HG03060 (cell line): ENCODE results near the gene TTC21B.
"Not testable (repeated sequence)": the region's sequence is repeated elsewhere in the genome, so short reads cannot be mapped to it uniquely, and the experiment has no call there.

Source experiments
- ATAC-seq: cut with Tn5 transposase; IDR thresholded peaks from one replicate; pipeline ENCODE4 v1.9.1; 2021; ENCODE audit warnings: low read depth, moderate number of reproducible peaks; ENCODE audit not compliant: unreplicated experiment

TTC21B gene

DNA sequence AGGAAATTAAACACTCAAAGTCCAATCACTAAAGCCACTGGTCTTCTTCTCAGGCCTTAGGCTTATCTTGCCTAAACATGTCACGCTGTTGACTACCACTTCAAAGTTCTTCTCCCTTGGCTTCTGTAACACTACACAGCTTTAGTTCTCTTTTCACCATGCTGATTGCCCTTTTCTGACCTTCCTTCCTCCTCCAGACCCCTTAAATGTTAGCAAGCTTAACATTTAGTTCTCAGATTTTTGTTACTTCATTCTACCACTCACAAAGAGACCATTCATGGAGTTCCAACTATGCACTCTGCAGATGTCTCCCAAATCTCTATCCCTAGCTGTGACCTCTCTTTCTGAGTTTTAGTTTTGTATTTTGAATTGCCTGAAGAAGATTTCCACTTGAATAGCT, 64.4 kb downstream of the TTC21B start:
- ATAC-seq: no peak

DNA sequence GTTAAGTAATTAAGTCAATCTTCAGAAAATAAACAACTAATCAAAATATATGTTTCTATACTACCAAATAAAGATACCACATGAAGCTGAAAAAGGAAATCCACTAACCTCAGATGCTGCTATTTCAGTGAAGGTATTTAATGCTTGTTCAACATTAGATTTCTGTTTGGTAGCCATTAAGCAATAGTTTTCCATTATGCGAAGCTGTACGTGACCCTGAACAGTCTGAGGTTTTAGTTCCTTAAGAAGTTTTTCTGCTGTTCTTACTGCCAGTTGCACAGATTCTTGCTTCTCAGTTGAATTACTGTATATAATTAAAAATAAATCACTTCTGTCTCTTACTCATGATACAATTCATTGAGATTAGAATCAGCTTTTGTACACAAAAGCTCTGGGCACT, 65.4 kb downstream of the TTC21B start:
- no peak for ATAC-seq

DNA sequence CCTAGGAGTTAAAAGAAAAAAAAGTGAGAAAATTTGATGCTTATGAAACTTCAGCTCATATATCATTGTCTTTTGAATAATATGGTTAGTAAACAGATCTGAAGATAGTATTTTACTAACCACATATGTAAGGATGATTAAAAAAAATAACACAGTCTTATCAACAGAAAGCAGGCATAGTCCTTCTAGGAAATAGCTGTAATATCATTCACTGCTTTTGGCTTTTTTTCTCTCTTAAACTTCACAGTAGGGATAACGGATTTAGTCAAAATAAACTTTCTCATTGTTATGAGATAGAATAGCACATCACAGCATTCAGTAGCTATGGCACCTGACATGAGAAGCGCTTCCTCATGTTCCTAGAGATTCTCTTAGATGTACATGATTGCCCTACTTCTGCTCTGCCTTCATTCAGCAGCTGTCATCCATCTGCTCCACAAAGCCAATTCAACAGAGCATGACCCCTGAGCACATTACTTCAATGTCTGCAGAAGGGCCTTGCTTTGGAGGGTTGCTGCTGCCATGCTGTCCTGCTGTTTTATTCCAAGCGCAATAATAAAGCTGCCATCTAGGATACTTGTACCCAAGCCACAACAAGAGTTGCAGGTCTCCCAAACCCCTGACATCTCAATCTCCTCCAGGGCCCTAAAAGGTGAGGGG, 67.0 kb downstream of the TTC21B start:
- ATAC-seq: no peak

DNA sequence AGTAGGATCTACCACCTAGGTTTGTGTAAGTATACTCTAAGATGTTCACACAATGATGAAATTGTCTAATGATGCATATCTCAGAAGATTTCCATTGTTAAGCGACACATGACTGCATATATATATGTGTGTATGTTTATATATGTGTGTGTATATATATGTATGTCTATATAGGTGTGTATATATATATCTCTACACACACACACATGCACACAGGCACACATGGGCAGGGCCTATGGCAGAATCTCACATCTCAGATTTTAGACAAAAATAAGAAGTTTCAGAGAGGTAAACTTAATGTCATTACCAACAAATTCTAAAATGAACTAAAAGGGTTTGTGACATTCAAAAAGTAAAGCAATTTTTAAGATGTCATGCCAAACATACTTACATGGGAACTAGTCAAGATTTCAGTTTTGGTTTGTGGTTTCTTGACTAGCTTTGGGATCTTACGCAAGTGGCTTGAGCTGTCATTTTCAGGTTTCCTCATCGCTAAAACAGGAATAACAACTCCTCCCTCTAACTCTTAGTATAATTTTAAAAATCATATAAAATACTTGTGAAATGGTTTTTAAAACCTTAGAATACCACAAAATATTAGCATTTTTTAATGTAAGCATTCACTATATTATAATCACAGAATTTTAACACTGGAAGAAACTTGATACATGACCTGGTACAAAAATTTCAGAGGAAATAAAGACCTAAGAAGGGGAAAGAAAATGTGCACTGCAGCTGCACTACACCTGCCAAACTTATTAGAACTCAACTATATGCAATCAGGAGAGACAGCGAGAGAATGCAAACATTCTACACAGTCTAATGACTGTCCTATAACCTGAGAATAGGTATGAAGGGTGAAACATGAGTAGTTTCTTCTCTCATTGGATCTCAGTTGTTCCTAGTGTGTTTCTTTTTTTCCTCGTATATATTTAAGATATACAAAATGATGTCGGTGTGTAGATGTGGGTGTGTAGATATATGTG, 75.7 kb downstream of the TTC21B start:
- peak; percentile 35 for ATAC-seq

DNA sequence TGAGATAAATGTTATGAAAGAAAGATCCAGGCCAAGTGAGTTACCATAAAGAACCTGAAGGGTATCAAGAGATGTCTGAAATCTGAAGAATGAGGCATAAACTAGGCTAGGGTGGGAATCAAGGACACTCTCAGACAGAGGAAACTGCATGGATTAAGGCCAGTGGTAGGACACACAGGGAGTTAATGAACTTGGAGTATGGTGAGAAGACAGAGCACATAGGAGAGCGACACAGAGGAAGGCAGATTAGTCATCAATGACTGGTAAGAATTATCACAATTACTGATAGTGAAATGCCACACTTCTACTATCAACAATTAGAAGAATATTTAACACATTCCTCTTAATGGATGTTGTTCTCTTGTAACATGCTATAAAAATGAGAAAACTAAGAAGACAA, 76.9 kb downstream of the TTC21B start:
- ATAC-seq: no peak

DNA sequence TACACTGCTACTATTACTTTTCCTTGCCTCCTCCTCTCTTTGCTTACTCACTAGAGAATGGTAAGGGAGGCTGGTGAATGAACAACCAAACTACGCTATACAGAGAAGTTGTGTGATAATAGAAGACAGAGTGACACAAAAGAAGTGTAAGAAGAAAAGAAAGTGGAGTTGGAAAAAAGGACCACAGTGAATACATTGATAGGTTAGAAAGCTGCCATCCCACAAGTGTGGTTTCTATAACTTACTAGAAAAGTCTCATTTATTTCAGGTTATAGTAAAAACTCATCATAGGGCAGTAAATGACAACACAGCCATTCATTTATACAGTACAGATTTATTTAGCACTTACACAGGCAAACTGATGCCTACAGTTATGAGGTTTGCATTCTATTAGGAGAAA, 77.3 kb downstream of the TTC21B start:
- ATAC-seq: no peak

DNA sequence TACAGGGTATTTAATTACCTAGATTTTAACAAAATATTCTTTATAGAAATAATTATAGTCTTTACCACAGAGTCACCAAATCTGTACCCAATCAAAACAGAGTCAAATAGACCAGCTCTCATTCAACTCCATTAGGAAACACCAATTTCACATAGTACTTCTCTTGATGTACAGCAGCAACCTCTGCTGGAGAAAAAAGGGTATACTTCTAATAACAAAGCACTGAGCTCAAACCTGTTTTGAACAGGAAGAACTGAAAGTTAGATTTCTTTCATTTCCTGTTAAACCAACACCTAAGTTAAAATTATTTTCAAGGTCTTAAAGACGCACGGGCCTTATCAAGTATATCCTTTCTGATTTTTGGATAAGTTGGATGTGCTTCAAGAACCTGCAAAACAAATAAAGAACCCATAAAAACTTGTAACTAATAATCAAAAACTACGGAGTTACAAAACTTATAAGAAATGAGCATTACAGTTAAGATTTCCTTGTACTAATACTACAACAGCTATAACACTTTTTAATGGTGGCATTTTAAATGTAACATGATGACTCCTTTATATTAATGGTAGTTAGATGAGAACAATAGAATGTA, 79.0 kb downstream of the TTC21B start:
- peak; percentile 92 for ATAC-seq

DNA sequence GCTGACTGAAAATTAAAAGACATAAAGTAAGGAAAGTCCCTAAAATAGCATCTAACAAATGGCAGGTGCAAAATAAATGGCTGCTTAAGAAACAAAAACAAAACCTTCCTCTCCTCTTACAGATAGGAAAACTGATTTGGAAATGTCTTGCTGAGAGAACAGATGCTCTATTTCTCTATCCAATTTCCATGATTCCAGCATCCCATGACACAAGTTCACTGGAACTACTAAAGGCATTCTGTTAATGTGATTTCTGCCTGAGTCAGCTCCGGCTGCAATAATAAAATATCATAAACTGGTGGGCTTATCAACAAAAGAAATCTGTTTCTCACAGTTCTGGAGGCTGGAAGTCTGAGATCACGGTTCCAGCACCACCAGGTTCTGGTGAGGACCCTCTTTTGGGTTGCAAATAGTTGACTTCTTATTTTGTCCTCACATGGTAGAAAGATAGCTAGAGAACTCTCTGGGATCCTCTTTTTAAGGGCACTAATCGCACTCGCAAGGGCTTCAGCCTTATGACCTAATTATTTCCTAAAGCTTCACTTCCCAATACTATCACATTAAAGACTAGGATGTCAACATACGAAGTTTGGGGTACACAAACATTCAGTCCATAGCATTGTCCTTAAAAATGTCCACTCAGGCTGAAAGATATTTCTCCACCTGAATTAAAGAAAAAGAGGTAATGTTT, 81.3 kb downstream of the TTC21B start:
- ATAC-seq: no peak

DNA sequence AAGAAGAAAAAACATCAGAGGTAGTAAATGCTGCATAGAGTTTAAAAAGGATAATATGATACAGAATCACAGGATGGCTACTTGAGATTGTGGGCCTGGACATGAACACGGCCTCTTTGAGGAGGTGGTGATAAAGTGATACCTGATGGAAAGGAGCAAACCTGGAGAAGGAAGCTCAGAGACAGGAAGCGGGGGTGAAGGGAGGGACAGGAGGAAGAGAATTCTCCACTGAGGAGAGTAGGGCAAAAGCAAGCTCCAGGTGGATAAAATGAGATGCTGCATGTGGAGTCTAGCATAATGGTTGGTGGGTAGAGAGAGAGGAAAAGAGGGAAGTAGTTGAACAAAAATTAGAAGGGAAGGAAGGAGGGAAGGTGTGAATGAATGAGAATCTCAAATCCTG, 82.6 kb downstream of the TTC21B start:
- no peak for ATAC-seq

DNA sequence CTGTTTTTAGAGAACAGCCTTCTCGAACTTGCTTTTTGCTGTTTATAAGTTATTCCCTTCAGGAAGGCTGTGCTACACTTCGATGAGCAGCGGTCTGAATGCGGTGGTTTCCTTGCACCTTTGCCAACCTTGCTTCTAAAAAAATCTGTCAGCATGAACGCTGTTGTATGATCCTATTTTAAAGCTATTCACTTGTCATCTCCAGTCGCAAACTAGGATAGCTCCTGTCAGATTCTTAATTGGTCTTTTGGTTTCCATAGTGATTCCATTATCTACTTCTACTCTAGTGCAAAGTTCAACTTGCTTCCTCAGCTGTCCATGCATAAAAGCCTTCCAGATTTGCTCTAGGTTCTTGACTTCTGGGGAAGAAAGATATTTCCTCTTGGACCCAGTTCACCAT, 83.2 kb downstream of the TTC21B start:
- ATAC-seq: no peak

DNA sequence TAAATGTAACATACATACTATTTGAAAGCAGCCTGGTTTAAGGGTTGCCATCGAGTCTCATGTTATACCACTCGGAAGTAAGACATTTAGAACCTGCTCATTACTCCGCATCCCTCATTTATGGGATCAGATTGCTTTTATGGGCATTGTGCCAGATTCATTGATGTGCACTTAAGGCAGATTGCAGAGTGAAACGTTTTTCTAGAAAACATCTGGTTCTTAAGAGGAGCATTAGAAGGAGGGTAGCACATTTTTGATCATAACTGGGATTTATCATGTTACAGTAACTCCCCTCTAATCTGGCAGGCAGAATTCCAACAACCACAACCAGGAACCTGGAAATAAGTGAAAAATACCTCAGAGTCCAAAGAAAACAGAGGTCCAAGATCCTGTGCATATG, 85.4 kb downstream of the TTC21B start:
- ATAC-seq: no peak

DNA sequence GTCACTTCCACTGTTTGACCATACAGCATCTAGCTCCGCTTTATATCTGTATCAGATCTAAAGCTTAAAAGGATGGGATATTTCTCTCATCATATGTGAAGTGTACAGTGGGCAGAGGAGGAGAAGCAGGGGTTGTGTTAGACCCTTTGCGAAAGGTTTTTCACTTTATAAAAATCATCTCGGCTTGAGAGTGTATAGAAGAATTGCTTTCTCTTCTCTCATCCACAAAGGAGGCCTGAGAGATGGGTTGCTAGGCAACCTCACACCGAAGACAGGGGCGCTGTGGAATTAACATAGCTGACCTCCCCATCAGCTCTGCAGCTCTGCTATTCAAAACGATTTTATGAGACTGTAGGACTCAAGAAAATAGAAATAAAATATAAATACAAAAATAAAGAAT, 89.3 kb downstream of the TTC21B start:
- no peak for ATAC-seq

DNA sequence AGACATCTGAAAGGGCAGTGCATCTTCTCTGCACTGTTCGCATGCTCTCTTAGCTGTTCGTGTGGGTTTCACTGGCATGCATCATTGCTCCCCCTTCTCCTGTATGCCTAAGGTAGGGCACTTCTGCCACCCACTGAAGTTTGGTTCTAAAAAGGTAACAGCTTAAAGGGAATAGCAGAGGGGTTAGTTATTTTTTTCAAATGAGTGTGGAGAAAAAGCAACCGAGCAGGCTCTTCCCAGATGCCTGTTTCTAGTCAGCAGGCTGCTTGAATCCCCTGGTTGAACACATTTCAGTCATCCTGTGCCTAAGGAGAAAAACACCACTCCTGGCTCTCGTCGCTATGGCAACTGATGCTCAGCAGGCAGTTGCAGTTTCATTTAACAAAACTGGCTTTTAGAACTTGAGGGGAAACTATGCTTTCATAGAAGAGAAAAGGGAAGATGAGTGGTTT, 89.7 kb downstream of the TTC21B start:
- ATAC-seq: no peak

DNA sequence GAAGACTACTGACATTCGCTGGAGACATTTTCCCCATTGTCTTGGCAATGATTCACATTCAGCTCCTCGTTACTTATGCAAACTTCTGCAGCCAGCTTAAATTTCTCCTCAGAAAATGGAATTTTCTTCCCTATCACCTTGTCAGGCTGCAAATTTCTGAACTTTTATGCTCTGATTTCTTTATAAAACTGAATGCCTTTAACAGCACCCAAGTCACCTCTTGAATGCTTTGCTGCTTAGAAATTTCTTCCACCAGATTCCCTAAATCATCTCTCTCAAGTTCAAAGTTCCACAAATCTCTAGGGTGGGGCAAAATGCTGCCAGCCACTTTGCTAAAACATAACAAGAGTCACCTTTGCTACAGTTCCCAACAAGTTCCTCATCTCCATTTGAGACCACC, 92.5 kb downstream of the TTC21B start:
- not testable (repeated sequence) for ATAC-seq

DNA sequence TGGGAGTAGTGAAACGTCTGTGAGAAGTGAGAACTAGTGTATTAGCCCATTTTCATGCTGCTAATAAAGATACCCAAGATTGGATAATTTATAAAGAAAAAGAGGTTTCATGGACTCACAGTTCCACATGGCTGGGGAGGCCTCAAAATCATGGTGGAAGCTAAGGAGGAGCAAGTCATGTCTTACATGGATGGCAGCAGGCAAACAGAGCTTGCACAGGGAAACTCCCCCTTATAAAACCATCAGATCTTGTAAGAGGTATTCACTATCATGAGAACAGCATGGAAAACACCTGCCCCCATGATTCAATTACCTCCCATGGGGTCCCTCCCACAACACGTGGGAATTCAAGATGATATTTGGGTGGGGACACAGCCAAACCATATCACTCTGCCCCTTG, 93.9 kb downstream of the TTC21B start:
- not testable (repeated sequence) for ATAC-seq

DNA sequence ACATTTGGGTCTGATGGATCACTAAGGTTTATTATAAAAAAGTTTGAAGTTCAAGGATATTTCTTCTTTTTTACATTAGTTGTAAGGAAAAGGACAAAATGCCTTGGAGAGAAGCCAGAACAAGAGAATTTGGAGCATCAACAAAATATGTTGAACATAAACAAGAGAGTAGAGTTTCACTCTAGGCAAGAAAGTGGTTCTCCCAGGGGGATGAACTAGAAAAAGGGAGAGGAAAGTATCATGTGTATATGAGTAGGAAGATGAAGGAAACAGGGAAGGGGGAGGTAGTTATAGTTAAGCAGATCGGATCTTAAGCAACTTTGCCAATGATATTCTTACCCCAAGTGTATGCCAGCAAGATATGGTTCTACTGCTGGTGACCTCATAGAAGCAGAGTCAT, 95.7 kb downstream of the TTC21B start:
- ATAC-seq: no peak

DNA sequence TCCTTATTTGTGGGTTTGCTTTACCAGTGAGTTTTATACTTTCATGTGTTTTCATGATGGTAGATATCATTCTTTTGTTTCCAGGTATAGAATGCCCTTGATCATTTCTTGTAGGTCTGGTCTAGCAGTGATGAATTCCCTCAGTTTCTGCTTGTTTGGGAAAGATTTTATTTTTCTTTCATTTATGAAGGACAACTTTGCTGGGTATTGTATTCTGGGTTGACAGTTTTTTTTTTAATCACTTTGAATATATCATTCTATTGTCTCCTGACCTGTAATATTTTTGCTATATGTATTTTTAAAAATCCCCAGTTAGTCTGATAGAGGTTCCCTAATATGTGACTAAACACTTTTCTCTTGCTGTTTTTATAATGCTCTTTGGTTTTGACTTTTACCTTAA, 101.2 kb downstream of the TTC21B start:
- no peak for ATAC-seq

DNA sequence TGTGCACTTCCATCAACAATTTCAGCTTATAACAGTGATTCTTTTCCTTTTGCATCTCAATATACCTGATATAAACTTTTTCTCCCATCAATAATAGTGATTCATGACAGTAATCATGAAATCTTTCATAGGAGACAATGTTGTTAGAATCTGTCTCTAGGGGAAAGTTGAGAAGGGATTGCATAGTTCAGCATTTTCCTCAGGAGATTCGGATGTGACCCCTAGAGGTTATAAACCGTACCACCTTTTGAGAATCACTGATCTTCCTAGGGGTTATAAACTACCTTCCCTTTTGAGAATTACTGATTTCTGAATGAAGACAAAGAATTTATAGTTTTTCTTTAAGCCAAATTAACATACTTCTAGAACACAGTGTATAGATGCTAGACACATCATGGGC, 106.6 kb downstream of the TTC21B start:
- ATAC-seq: no peak

DNA sequence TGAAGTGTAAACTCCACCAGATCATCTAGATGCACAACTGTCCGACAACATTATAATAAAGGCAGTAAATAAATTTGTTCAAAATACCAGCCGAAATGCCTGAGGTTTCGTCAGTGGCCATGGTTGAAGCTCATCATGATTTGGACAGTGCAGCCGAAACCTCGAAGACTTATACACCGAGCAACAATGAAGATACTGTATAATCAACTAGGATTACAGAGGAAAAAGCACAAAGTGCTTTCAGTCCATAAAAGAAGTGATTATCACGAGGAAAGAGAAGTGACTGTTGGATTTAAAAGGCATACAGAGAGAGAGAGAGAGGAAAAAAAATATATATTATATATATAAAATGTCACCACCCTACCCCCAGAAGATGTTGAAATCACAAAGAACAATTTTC, 107.5 kb downstream of the TTC21B start:
- no peak for ATAC-seq

DNA sequence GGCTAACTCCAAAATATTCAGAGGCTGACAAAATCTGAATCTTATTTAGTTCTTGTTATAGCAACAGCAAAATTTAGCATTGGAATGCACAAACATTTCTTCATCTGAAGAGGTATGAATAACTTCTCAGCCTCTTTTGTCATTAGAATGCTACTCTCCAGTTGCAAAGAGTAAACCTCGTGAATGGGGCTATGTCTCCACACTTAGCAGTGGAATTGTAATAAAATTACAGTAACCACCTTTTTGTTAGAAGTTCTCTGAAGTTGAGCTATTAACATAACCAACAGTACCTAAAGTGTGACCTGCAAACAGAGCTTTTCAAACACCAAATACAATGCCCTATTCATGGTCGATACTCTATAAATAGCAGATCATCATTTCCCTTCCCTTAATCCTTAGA, 109.4 kb downstream of the TTC21B start:
- ATAC-seq: no peak

DNA sequence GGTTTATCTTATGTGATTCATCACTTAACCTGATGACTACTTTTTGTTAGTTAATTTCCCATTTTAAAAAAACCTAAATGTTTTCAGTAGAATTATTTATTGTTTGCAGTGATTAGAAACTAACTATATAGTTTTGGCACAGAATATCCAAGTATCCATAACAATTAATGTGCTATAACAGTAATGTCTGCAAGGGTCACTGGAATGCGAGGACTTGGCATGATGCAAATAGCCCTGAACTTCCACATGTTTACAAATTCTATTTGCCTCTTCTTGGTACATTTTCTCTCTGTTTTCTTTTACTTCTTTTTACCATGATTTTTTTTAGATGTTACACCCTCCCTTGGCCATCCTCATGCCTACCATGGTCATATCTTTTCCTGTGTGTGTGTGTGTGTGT, 110.2 kb downstream of the TTC21B start:
- no peak for ATAC-seq
